ENCODE measurements around the gene STK36.

Gene STK36

GRCh38 chr2:218658671-218659257 is 13.1 kb upstream of the STK36 start:
- peak; percentile 67 for ATAC-seq
- TF ChIP-seq TSHZ2 (CRISPR knock-in tag; IDR thresholded peaks at IDR 0.05) (no peak), SNAI2 (CRISPR knock-in tag; IDR thresholded peaks at IDR 0.05) (no peak), PATZ1 (CRISPR knock-in tag; IDR thresholded peaks at IDR 0.05; ENCODE audit: borderline replicate concordance) (no peak), ZC3H10 (CRISPR knock-in tag; IDR thresholded peaks at IDR 0.05) (no peak), ARNTL (CRISPR knock-in tag; IDR thresholded peaks at IDR 0.05; ENCODE audit: borderline replicate concordance, low read depth) (no peak)

DNA sequence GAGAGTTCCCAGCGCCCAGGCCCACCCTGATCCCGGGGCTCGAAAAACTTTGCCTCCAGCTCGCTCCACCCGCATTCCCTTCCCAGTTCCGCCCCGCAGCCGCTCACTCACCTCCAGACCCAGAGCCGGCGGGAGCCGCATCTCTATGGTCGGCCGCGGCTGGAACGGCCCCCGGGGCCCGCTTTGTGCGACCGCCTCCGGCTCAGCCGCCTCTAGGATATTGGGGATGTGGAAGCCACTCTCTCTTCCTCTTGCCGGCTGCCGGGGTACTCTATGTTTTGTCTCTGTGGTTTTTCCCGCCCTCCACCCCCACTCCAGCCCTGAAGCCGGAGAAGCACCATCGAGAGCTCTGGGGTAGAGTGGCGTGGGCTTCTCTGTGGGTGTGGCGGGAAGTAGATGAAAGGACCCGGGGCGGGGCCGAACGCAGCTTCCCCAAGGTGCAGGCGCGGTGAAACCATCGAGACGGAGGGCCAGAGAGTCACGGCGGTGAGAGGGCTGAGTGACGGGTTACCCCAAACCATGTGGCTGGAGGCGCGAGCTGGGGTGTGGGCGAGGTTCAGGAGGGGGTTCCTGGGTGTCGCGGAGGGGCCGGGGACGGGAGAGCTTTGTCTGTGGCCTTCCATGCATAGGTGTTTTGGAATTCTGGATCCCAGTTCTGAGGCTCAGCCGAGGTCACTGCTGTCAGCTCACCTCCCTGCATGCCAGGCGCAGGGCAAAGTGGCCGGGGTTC is 12.5 kb upstream of the STK36 start, which contains the start of the genes BCS1L and ZNF142:
BCS1L (plus strand) TSS at position 426 of the 730 bp plus-strand sequence. CDS start 1,305 bp downstream, outside the sequence.
ZNF142 (minus strand) TSS at position 366 of the 730 bp plus-strand sequence. CDS start 3,194 bp downstream, outside the sequence.
- peak; percentile 96 for ATAC-seq
- TF ChIP-seq CREB5 (CRISPR knock-in tag; IDR thresholded peaks at IDR 0.05; ENCODE audit: low read depth), result no peak
- TF ChIP-seq TCF4 (CRISPR knock-in tag; IDR thresholded peaks at IDR 0.05; ENCODE audit: borderline replicate concordance), result no peak
- TF ChIP-seq OSR1 (CRISPR knock-in tag; IDR thresholded peaks at IDR 0.05), result no peak
- no peak for TF ChIP-seq ZFP3 (CRISPR knock-in tag; IDR thresholded peaks at IDR 0.05)

DNA sequence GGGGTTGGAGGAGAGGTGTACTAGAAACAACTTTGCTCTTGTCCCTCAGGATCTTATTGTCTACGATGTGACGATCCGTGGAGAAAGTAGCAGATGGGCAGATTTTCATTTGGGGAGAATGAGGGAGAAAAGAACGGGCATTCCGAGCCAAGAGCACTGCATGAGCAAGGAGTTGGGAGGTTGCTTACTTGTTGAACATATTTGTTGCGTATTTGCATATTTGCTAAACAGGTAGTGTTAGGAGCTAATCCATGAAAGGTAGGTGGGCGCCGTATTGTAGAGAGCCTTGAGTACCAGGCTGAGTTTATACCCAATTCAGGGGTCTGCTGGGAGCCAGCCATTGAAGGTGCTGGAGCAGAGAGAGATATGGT is 11.9 kb upstream of the STK36 start:
- peak; percentile 3 for ATAC-seq
- TF ChIP-seq TOX (CRISPR knock-in tag; IDR thresholded peaks at IDR 0.05; ENCODE audit: borderline replicate concordance), result no peak
- no peak for TF ChIP-seq RARB (CRISPR knock-in tag; IDR thresholded peaks at IDR 0.05)
- no peak for TF ChIP-seq CSDC2 (CRISPR knock-in tag; IDR thresholded peaks at IDR 0.05)
- TF ChIP-seq BACH2 (CRISPR knock-in tag; IDR thresholded peaks at IDR 0.05; ENCODE audit: borderline replicate concordance), result no peak
- no peak for TF ChIP-seq ISL1 (CRISPR knock-in tag; IDR thresholded peaks at IDR 0.05)
- TF ChIP-seq ZC3H10 (CRISPR knock-in tag; IDR thresholded peaks at IDR 0.05), result no peak
- no peak for TF ChIP-seq PPARA (CRISPR knock-in tag; IDR thresholded peaks at IDR 0.05; ENCODE audit: borderline replicate concordance)
- no peak for TF ChIP-seq ZNF565 (CRISPR knock-in tag; conservative IDR thresholded peaks at IDR 0.05; ENCODE audit: low read depth)
- no peak for TF ChIP-seq CSRNP3 (CRISPR knock-in tag; IDR thresholded peaks at IDR 0.05)
- TF ChIP-seq ZNF70 (CRISPR knock-in tag; IDR thresholded peaks at IDR 0.05), result no peak
- no peak for TF ChIP-seq ZFP3 (CRISPR knock-in tag; IDR thresholded peaks at IDR 0.05)
- no peak for TF ChIP-seq CREB5 (CRISPR knock-in tag; IDR thresholded peaks at IDR 0.05; ENCODE audit: low read depth)
- TF ChIP-seq ZNF8 (CRISPR knock-in tag; IDR thresholded peaks at IDR 0.05), result no peak
- TF ChIP-seq ZFP30 (CRISPR knock-in tag; IDR thresholded peaks at IDR 0.05), result no peak
- no peak for TF ChIP-seq SNAI2 (CRISPR knock-in tag; IDR thresholded peaks at IDR 0.05)
